Mesendoderm (in vitro differentiated cells): Measurements from ENCODE around the gene ZNF615. TPM values are rescaled to one million over a fixed set of nuclear protein-coding genes. Genes with fewer than 3 reads are reported as not detected.
"Not testable (repeated sequence)": the region's sequence is repeated elsewhere in the genome, so short reads cannot be mapped to it uniquely, and the experiment has no call there.

Experiments used
- DNase-seq: peaks from one replicate; pipeline ENCODE4 v3.0.0; 2013
- H2AK5ac ChIP-seq: 2 replicates; pipeline ENCODE4 v1.6.1; 2013; ENCODE audit warnings: low read length, inconsistent platforms
- H2BK120ac ChIP-seq: 2 replicates; pipeline ENCODE4 v1.6.1; 2013; ENCODE audit warnings: low read depth, mild to moderate bottlenecking, low read length, moderate library complexity, mixed read lengths
- H2BK15ac ChIP-seq: replicated peaks from 2 replicates; pipeline ENCODE4 v1.6.1; 2013; ENCODE audit warnings: low read depth, mild to moderate bottlenecking, moderate library complexity
- H2BK5ac ChIP-seq: 2 replicates; pipeline ENCODE4 v1.6.1; 2013; ENCODE audit warnings: low read length, inconsistent platforms
- H3K18ac ChIP-seq: 2 replicates; pipeline ENCODE4 v1.6.1; 2013; ENCODE audit warnings: mild to moderate bottlenecking, low read length, mixed read lengths
- H3K23ac ChIP-seq: one replicate; pipeline ENCODE4 v1.6.1; 2013; ENCODE audit warnings: low read length
- H3K27ac ChIP-seq: 2 replicates; pipeline ENCODE4 v1.5.1; 2013; ENCODE audit warnings: low read depth, mild to moderate bottlenecking, inconsistent platforms, low read length, moderate library complexity
- H3K27me3 ChIP-seq: 2 replicates; pipeline ENCODE4 v1.6.1; 2013; ENCODE audit warnings: low read length, control low read depth, mild to moderate bottlenecking, inconsistent platforms; ENCODE audit not compliant: insufficient read depth, poor library complexity
- H3K36me3 ChIP-seq: 2 replicates; pipeline ENCODE4 v1.6.1; 2013; ENCODE audit warnings: low read length, inconsistent platforms; ENCODE audit not compliant: control insufficient read depth, insufficient read depth
- H3K4ac ChIP-seq: one replicate; pipeline ENCODE4 v1.6.1; 2013; ENCODE audit warnings: low read depth, mild to moderate bottlenecking, low read length, moderate library complexity
- H3K4me1 ChIP-seq: 2 replicates; pipeline ENCODE4 v1.6.1; 2013; ENCODE audit warnings: low read depth, low read length, inconsistent platforms; ENCODE audit not compliant: control insufficient read depth
- H3K4me2 ChIP-seq: 2 replicates; pipeline ENCODE4 v1.6.1; 2013; ENCODE audit warnings: low read length
- H3K4me3 ChIP-seq: 2 replicates; pipeline ENCODE4 v1.5.1; 2013; ENCODE audit warnings: mild to moderate bottlenecking, low read length
- H3K56ac ChIP-seq: one replicate; pipeline ENCODE4 v1.6.1; 2013; ENCODE audit warnings: low read length
- H3K79me1 ChIP-seq: 2 replicates; pipeline ENCODE4 v1.6.1; 2013; ENCODE audit warnings: low read length, inconsistent platforms
- H3K79me2 ChIP-seq: 2 replicates; pipeline ENCODE4 v1.6.1; 2013; ENCODE audit warnings: mild to moderate bottlenecking, low read length; ENCODE audit not compliant: control insufficient read depth, insufficient read depth
- H3K9ac ChIP-seq: 2 replicates; pipeline ENCODE4 v1.6.1; 2013; ENCODE audit warnings: low read length, inconsistent platforms
- H4K5ac ChIP-seq: one replicate; pipeline ENCODE4 v1.6.1; 2013; ENCODE audit warnings: low read length
- H4K8ac ChIP-seq: one replicate; pipeline ENCODE4 v1.6.1; 2013; ENCODE audit warnings: low read depth, mild to moderate bottlenecking, control low read depth, low read length, moderate library complexity
- WGBS: extraction: QIAGEN DNeasy Blood & Tissue Kit; methylation state at CpG from one replicate; pipeline ENCODE4 v1.1.7; 2013; ENCODE audit warnings: low lambda C conversion rate, missing lambda C conversion rate; ENCODE audit not compliant: insufficient coverage; ENCODE audit errors: extremely low coverage; 5-methylcytosine and 5-hydroxymethylcytosine counted together
- polyA plus RNA-seq, 2 experiments: library from polyadenylated mRNA; stranded (reverse); fragments of 200-250 nt; gene quantifications; one replicate each; pipeline ENCODE4 v1.2.3, GENCODE V29; 2013

Gene ZNF615
- polyA plus RNA-seq (2013, experiment 1 of 2) = 5.7 TPM
- 5.9 TPM for polyA plus RNA-seq (2013, experiment 2 of 2)

DNA sequence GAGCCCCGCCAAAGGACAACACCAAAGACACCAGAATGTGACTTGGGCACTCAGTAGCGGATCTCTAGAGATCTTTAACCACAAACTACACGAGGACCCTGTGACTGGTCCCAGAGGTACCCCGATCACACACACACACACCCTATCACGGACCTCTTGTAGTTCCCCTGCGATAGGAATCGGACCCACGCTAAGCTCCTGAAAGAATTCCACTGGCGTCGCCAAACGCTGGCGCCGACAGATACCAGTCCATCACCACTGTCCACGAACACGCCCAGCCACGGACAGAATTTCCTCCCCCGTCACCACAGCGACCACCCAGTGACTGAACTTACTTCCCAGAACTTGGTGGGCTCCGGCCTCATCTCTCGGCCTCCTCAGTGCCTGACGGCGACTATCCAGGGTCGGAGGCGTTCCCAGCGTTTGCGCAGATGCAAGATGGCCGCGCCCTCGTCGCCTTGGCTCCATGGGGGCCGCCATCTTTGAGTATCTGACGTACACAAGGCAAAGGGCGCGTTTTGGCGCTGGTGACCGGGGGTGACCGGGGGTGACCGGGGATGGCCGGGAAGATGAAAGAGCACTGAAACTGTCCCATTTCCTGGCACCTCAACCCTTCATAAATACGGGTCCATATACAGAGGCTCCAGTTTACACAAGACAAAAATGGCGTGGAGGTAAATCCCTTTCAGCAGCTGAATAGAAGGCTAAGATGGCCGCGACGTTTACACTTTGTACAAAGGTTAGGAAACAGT, at the start of gene ZNF615:
Gene ZNF615 (minus strand): TSS at position 406 of the 752 bp plus-strand sequence. CDS start 4,500 bp downstream, outside the sequence.
- H4K5ac ChIP-seq = peak within 1 kb of the TSS; percentile 100
- H2BK5ac ChIP-seq = peak within 1 kb of the TSS; percentile 58
- H2BK120ac ChIP-seq = no peak within 1 kb of the TSS
- no peak within 1 kb of the TSS for H2AK5ac ChIP-seq
- peaks cover 2% of the 10 kb centered on the region for H3K4me1 ChIP-seq
- no CpG with 5 or more reads among the region's 44 CpGs for WGBS
- no peak within 1 kb of the TSS for H3K27ac ChIP-seq
- peak within 1 kb of the TSS; percentile 65 for H3K4me2 ChIP-seq
- peak within 1 kb of the TSS; percentile 86 for H3K9ac ChIP-seq
- H4K8ac ChIP-seq = no peak within 1 kb of the TSS
- peak within 1 kb of the TSS; percentile 62 for H3K4ac ChIP-seq
- H3K79me2 ChIP-seq = no peaks in the 10 kb centered on the region
- no peaks in the 10 kb centered on the region for H3K36me3 ChIP-seq
- H3K79me1 ChIP-seq = no peaks in the 10 kb centered on the region
- peak within 1 kb of the TSS; percentile 92 for H3K56ac ChIP-seq
- no peak within 1 kb of the TSS for H2BK15ac ChIP-seq
- peak within 1 kb of the TSS; percentile 34 for H3K23ac ChIP-seq
- peak; percentile 94 for DNase-seq
- H3K27me3 ChIP-seq = no peaks in the 10 kb centered on the region
- H3K4me3 ChIP-seq = peak within 1 kb of the TSS; percentile 90
- H3K18ac ChIP-seq = peak within 1 kb of the TSS; percentile 54

DNA sequence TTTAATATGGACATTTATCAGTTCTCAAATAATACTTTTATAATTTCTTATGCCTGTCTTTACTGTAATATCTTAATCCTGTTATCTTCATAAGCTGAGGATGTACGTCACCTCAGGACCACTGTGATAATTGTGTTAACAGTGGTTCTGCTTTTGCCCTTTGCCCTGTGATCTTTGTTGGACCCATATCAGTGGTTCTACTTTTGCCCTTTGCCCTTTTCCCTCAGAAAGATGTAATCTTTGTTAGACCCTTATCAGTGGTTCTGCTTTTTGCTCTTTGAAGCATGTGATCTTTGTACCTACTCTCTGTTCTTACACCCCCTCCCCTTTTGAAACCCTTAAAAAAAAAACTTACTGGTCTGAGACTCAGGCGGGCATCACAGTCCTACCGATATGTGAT, 48.5 kb upstream of the ZNF615 start:
- H3K18ac ChIP-seq, H2BK120ac ChIP-seq, H3K4me3 ChIP-seq, H3K4me2 ChIP-seq, H3K79me2 ChIP-seq, H3K4me1 ChIP-seq, H4K8ac ChIP-seq, H2BK15ac ChIP-seq, H3K56ac ChIP-seq, H3K79me1 ChIP-seq, DNase-seq, H2AK5ac ChIP-seq, H3K36me3 ChIP-seq, H3K27me3 ChIP-seq, H3K4ac ChIP-seq, H4K5ac ChIP-seq, H3K9ac ChIP-seq, H3K23ac ChIP-seq, H3K27ac ChIP-seq, H2BK5ac ChIP-seq: not testable (repeated sequence)
- no CpG with 5 or more reads among the region's 3 CpGs for WGBS

DNA sequence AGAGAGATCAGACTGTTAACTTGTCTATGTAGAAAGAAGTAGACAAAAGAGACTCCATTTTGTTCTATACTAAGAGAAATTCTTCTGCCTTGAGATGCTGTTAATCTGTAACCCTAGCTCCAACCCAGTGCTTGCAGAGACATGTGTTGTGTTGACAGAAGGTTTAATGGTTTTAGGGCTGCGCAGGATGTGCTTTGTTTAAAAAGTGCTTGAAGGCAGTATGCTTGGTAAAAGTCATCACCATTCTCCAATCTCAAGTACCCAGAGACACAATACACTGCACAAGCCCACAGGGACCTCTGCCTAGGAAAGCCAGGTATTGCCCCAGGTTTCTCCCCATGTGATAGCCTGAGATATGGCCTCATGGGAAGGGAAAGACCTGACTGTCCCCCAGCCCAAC, 43.7 kb upstream of the ZNF615 start:
- DNase-seq, H3K4ac ChIP-seq, H3K79me2 ChIP-seq, H3K56ac ChIP-seq, H3K79me1 ChIP-seq, H4K8ac ChIP-seq, H2BK5ac ChIP-seq, H3K4me1 ChIP-seq, H3K27me3 ChIP-seq, H3K4me3 ChIP-seq, H4K5ac ChIP-seq, H3K9ac ChIP-seq, H2BK15ac ChIP-seq, H3K18ac ChIP-seq, H3K4me2 ChIP-seq, H2BK120ac ChIP-seq, H3K27ac ChIP-seq, H2AK5ac ChIP-seq, H3K36me3 ChIP-seq, H3K23ac ChIP-seq: not testable (repeated sequence)
- no CpG with 5 or more reads among the region's 1 CpG for WGBS

DNA sequence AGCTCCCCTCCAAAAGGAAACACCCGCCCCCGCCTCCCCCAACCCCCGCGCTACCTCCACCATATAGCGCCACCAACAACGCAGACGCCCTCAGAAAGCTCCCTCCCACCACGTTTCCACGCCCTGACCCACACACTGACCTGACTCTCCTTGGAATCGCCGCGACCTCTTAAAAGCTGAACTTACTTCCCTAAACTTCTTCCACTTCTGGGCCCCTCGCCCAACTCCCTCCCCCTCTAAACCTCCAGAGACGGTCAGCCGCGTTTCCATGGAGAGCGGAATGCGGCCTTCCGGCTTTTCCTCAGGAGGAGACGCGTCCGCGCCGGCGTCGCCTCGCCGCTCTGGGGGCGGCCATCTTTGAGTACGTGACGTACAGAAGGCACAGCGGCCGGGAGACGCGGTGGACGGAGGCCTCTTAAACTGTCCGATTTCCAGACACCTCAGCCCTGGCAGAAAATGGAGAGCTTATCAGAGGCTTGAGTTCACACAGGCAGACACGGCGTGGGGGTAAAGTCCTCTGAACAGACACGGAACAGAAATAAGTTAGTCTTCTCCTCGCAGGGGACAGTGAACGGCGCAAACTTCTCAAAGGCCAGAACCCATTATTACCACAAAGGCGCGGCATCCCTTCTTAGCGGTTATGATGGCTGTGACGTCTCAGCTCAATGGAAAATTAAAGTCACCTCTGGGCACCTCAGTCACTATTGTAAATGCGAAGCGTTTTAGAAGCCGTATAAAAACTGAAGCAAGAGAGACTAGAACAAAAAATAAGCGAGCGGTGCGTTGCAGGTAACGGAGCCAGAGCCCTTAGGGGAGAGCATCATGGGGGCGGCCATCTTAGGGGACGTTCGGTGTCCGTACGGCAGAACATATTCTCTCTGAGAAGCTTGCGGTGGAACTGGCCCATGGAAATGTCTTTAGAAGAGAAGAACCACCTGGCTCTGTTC, 40.8 kb upstream of the ZNF615 start, which contains the start of gene ZNF432:
Gene ZNF432 (minus strand): TSS at position 284 of the 947 bp plus-strand sequence. CDS start 1,970 bp downstream, outside the sequence.
- Histone ChIP-seq H3K56ac (peak within 1 kb of the TSS; percentile 92), H4K5ac (no peak within 1 kb of the TSS), H2AK5ac (no peak within 1 kb of the TSS), H3K4me1 (no peaks in the 10 kb centered on the region), H3K79me2 (no peaks in the 10 kb centered on the region), H2BK15ac (no peak within 1 kb of the TSS), H3K36me3 (no peaks in the 10 kb centered on the region), H3K9ac (peak within 1 kb of the TSS; percentile 87), H3K27ac (peak within 1 kb of the TSS; percentile 77), H3K23ac (no peak within 1 kb of the TSS), H3K79me1 (no peaks in the 10 kb centered on the region), H2BK5ac (peak within 1 kb of the TSS; percentile 51), H4K8ac (no peak within 1 kb of the TSS), H3K4ac (no peak within 1 kb of the TSS), H3K18ac (peak within 1 kb of the TSS; percentile 92), H3K27me3 (no peaks in the 10 kb centered on the region), H3K4me3 (peak within 1 kb of the TSS; percentile 74), H3K4me2 (peak within 1 kb of the TSS; percentile 73), H2BK120ac (no peak within 1 kb of the TSS)
- peak; percentile 99 for DNase-seq
- no CpG with 5 or more reads among the region's 60 CpGs for WGBS

GRCh38 chr19:52039169-52039568, 31.2 kb upstream of the ZNF615 start:
- H3K4me2 ChIP-seq = no peak overlapping the region
- H3K56ac ChIP-seq = no peak overlapping the region
- H3K4ac ChIP-seq = no peak overlapping the region
- no peak overlapping the region for H3K18ac ChIP-seq
- H2BK120ac ChIP-seq = no peak overlapping the region
- no peaks in the 10 kb centered on the region for H3K27me3 ChIP-seq
- H4K5ac ChIP-seq = no peak overlapping the region
- no peaks in the 10 kb centered on the region for H3K79me2 ChIP-seq
- no peak overlapping the region for H2BK5ac ChIP-seq
- no peak overlapping the region for H2AK5ac ChIP-seq
- no peak overlapping the region for H3K27ac ChIP-seq
- H3K4me3 ChIP-seq = no peak overlapping the region
- H3K4me1 ChIP-seq = no peaks in the 10 kb centered on the region
- H2BK15ac ChIP-seq = no peak overlapping the region
- H3K36me3 ChIP-seq = peaks cover 5% of the 10 kb centered on the region
- no peak overlapping the region for H3K9ac ChIP-seq
- H3K79me1 ChIP-seq = no peaks in the 10 kb centered on the region
- no CpG with 5 or more reads among the region's 4 CpGs for WGBS
- H4K8ac ChIP-seq = no peak overlapping the region
- H3K23ac ChIP-seq = no peak overlapping the region
- DNase-seq = no peak
